CD4-positive, alpha-beta T cell treated with Interleukin-12 subunit alpha and Interleukin-12 subunit beta, for 1 hour (primary cell): Measurements from ENCODE around the gene ZNF397.
A peak's percentile ranks its signal among the peaks of the same experiment; 100 is the strongest.
"Not testable (repeated sequence)": the region's sequence is repeated elsewhere in the genome, so short reads cannot be mapped to it uniquely, and the experiment has no call there.

Experiments used
- DNase-seq: peaks from one replicate; pipeline ENCODE4 v3.0.0-alpha.2; 2020

ZNF397 gene

DNA sequence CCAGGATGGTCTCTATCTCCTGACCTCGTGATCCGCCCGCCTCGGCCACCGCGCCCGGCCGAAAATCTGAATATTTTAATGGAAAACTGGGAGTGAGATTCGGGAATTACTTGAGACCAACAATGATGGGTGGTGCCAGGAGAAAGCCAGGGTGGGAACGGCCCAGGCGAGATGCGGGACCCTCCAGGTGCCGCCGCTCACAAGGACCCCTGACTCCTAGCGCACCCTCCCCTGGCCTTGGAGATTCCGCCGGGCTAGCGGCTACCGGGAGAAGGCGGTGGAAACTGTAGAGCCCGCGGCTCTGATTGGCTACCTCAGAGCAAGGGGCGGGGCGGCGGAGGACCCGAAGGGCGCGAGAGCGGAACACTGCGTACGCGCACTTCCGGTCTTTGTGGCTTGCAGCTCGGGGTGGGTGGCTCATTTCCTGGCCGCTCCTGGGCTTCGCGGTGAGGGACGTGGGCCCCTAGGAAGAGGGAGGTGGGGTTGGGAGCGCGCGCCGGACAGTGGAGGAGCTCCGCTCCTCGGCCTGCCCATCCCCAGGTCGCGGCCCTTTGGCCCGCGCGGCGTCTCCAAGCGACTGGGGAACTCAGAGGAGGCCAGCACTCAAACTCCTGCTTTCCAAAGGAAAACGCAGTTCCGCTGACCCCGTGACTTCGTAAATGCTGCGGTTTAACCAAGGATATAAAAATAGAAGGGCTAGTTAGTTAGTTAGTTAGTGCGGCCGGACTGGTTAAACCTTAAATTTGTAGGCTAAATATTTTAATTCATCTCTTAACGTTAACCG, at the start of gene ZNF397:
TSS of gene ZNF397 (plus strand) at position 371 of the 784 bp plus-strand sequence. CDS start 1,437 bp downstream, outside the sequence.
- peak; percentile 96 for DNase-seq

DNA sequence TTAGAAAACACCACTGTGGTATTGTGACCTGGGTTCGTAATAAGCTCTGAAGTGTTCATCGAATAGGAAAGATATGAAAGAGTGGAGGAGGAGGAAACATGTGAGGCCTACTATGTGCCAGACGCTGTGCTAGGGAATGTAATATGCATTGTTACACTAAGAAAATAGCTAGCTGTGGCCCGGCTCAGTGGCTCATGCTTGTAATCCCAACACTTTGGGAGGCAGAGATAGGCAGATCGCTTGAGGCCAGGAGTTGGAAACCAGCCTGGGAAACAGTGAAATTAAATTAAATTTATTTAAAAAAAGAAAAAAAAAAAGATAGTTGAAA, 49.2 kb upstream of the ZNF397 start:
- DNase-seq, result no peak

DNA sequence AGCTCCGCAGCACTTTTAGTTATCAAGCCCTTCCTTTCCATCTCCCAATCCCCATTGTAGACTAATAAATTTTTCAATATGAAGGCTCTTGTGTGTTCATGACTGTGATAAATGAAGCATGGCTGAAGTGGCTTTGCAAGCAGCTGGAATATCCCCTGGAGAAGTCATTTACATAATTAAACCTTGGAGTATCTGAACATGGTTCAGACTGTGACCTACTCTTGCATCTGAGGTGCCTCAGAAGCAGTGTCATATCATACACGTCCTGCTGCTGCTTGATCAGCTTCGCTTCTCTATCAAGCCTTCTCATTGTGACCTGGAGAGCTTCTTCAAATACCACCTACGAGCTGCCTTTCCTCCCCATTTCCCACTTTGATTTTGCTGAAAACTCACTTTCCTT, 48.4 kb upstream of the ZNF397 start:
- DNase-seq, result no peak

DNA sequence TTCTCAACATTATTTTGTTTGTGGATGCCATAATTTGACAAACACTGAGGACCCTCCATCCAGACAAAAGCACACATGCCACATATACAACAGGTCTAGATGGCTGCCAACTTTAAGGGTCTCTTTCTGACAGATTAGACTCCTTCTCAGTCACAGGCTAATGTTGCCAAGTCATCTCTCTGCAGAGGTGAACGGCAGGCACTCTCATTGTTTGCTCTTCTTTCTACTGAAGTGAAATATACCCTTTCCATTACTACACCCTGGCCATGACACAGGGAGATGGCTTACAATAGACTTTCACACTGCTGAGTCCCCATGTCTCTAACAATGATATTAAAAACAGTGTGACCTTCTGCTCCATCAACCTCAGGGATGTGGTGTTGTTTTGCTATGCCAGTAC, 47.5 kb upstream of the ZNF397 start:
- no peak for DNase-seq

DNA sequence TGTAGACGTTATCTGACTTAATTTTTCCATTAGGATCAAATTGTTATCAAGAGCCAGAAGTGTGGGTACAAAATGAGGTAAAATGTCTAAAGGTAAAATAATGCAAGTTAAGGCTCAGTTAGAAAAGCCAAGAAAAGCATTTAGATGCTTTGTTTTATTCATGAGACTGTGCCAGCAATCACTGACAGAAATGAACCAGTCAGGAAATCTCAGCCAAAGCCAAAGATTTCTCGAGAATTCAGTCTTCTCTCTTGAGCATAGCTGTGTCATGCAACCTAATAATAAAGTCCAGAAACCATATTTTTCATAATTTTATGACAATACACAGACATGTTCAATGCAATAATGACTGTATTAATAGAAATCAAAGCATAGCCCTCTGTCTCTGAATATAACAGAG, 43.5 kb upstream of the ZNF397 start:
- no peak for DNase-seq

DNA sequence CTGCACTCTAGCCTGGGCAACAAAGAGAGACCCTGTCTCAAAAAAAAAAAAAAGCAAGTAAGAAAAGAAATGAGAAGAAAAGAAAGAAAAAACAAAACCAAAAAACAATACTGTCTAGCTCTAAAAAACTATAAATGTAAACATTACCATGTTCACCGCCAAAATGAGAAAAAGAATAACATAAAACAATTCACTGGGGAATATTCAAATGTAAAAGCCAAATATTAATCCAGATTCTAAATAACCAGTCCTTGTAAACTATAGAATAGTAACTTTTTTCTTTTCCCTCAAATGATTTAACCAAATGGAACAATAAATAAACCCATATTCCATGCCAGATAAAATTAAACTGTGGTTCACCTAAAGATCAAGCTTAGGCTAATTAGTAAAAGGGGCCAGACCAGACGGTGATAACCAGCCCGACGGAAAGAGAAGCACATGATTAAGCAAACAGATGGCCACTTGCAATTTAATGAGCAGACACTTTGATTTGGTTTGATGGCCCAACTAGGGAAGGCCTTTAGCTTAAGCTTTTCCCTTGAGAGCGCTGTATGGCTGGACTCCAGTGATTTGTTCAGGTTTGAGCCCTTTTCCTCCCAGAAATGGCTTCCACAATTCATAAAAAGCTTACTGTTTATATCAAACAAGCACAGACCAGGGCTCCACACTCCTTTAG, 39.4 kb upstream of the ZNF397 start:
- no peak for DNase-seq

DNA sequence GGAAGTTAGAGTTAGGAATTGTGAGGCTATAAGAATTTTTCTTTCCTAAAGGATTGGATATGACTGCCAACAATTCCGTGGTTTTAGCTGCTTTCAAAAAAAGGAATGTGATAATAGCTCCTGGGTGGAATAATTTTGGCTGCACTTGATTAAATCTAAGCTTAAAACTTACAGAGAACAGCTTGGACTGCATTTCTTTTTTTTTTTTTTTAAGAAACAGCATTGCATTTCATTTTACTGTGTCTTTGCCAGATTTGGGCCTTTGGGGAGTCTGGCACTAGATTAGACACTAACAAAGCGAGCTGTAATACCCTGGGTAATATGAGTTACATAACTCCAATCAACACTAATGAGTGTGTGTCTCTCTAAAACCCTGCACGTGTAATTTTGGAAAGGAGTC, 37.8 kb upstream of the ZNF397 start:
- DNase-seq, result no peak

DNA sequence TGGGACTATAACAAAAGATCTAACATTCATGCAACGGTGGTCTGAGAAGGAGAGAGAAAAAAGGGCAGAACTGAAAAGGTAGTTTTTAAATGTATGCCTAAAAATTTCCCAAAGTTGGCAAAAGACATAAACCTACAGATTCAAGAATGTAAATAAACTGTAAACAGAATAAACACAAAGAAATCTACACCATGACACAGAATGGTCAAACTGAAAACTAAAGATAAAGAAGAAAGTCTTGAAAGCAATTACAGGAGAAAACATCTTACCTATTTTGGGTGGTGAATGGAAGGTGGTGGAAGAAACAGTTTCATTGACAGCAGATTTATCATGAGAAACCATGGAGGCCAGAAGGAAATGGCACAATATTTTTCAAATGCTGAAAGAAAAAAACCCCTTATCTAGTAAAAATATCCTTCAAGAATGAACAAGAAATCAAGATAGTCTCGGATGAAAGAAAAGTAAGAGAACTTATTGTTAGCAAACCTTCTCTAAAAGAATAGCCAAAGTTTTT, 35.6 kb upstream of the ZNF397 start:
- no peak for DNase-seq

DNA sequence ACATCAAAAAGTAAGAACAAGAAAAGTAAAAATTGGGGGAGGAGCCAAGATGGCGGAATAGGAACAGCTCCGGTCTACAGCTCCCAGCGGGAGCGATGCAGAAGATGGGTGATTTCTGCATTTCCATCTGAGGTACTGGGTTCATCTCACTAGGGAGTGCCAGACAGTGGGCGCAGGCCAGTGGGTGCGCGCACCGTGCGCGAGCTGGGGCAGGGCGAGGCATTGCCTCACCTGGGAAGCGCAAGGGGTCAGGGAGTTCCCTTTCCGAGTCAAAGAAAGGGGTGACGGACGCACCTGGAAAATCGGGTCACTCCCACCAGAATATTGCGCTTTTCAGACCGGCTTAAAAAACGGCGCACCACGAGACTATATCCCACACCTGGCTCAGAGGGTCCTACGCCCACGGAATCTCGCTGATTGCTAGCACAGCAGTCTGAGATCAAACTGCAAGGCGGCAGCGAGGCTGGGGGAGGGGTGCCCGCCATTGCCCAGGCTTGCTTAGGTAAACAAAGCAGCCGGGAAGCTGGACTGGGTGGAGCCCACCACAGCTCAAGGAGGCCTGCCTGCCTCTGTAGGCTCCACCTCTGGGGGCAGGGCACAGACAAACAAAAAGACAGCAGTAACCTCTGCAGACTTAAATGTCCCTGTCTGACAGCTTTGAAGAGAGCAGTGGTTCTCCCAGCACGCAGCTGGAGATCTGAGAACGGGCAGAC, 34.9 kb upstream of the ZNF397 start:
- not testable (repeated sequence) for DNase-seq

DNA sequence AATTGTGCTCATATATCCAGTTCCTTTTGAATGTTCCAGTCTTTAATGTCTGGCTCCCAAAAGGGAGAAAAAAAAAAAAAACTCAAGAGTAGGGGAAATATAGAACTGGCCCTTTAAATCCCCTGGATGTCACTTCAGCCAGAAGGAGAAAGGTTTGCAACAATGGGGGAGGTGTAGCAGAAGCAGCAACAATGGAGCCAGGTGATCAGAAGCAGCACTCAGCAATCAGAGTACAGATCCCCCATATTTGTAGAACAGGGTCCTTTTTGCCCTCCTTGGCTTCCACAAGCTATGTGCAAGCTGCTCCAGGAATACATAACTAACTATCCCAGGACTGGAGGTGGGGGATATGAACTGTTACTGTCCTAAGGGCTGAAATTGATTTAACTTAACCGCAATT, 25.8 kb upstream of the ZNF397 start:
- no peak for DNase-seq

DNA sequence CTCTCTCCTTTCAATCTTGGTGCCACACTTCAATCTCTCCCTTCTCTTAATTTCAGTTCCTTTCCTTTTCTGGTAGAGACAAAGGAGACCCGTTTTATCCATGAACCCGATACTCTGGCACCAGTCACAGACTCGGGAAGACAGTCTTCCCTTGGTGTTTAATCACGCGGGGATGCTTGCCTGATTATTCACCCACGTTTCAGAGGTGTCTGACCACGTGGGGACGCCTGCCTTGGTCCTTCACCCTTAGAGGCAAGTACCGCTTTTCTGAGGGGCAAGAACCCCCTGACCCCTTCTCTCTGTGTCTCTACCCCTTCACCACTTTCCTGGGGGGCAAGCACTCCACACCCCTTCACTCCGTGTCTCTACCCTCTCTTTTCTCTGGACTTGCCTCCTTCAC, 24.2 kb upstream of the ZNF397 start:
- DNase-seq, result not testable (repeated sequence)

DNA sequence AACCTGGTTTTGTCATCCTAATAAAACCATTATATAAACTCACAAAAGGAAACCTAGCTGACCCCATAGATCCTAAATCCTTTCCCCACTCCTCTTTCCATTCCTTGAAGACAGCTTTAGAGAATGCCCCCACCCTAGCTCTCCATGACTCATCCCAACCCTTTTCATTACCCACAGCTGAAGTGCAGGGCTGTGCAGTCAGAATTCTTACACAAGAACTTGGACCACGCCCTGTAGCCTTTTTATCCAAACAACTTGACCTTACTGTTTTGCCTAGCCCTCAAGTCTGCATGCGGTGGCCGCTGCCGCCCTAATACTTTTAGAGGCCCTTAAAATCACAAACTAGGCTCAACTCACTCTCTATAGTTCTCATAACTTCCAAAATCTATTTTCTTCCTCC, 21.5 kb upstream of the ZNF397 start:
- DNase-seq, result not testable (repeated sequence)

DNA sequence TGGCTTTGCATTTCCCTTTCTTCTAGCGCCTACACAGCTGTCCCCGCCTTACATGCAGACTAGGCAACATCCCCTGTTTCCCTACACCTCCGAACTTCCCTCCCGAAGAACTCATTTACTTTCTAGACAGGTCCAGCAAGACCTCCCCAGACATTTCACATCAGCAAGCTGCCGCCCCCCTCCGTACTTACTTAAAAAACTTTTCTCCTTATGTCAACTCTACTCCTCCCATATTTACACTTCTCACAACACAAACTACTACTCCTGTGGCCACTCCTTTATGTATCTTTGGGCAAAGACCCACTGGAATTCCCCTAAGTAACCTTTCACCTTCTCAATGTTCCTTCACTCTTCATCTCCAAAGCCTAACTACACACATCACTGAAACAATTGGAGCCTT, 20.4 kb upstream of the ZNF397 start:
- DNase-seq, result no peak

DNA sequence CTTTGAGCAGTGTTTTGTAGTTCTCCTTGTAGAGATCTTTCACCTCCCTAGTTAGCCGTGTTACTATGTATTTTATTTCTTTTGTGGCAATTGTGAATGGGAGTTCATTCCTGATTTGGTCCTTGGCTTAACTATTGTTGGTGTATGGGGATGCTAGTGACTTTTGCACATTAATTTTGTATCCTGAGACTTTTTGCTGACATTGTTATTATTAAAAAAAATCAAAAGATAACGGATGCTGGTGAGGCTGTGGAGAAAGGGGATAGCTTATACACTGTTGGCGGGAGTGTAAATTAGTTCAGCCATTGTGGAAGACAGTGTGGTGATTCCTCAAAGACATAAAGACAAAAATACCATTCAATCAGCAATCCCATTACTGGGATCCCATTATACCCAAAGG, 17.0 kb upstream of the ZNF397 start:
- no peak for DNase-seq

DNA sequence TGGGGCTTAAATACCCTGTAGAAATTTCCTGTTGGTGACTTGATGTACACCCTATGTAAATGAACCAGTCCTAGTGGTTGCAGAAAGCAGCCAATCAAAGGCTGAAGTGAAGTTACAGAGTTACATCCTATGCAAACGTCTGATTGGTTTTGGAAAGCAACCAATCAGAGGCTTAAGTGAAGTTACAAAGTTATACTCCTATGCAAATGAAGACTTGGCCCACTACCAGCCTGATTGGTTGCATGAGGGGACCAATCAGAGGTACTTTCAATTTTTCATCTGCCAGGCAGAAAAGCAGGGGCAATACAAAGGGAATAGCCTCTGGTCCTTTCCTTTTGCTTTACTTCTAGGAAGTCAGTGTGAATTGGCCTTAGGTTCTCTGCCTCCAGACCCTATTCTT, 13.6 kb upstream of the ZNF397 start:
- DNase-seq, result peak; percentile 5

DNA sequence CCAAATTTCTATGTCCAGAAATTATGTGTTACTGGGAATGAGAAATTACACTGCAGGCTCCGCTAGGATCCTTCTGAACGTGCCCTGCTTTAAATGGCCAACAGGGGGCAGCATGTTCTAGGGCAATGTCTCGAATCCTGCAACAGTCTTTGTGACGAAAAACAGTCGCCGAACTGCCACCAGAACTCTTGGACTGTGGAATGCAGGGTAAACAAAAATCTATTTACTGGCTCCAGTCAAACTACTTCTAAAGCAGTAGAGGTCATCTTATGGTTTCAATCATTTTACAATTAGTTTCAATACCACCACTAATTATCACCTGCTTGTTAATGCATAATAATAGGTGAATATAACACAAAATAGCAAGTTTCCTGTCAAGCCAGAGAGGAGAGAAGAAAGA, 9.8 kb upstream of the ZNF397 start:
- peak; percentile 85 for DNase-seq

DNA sequence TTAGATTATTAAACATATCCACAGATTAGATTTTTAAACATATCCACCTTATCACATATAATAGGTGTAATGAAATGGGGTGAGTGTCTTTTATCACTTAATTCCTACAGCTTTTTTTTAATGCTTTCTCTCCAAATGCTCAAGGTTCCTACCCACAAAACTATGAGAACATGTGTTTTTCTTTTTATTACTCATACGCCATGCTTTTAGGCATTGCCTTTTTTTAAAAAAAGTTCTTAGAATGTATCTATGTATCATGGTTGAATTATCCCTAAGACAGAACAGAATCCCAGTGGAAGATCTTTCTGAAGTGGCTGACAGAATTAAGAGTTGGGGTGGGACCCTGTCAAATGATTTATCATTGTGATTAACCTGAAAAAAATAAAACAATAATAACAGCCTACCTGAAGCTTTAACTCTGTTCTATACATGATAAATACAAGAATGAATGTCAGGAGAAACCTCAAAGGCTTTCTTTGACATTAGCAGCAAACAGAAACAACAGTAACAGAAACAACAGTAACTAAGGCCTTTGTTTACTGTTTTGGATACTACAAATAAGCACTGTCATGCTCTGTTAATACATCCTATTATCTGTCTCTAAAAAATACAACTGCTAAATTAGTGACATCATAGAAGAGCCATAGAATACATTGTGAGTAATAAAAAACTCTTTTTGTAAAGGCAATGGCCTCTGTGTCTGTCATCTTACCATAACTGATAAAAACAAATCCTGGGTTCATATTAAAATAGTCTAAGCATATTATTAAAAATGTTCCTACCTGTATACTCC, 4.1 kb upstream of the ZNF397 start:
- DNase-seq, result no peak

DNA sequence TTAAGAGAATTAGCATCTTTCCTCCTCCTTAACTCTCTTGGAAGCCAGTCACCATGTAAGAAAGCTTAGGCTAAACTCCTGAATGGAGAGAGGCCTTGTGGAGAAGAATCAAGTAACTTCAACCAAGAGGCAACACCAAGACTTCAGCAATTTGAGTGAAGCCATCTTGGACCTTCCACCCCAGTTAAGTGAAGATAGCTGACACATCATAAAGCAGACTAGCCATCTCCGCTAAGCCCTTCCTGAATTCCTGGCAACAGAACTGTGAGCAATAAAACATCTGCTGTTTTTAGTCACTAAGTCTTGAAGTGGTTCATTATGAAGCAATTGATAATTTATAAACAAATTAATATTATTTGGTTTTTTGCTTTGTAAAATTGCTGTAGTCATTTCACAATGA, 1.5 kb upstream of the ZNF397 start:
- DNase-seq, result no peak

DNA sequence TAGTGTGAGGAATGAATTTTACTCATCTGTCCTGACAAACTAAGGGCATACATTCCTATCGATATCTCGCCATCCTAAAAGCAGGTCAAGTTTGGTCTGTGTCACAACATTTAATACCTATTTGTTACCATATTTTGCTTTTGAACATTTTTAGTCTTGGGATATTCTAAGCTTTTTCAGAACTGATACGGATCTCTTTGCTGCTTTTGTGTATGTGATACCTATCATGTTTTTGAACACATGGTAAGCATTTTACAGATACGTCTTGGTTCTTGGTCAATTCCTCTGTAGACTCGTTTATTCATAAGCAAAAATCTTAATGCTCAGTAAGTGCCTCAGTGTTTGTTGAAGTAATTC, 592 bp downstream of the ZNF397 start:
- peak; percentile 24 for DNase-seq

DNA sequence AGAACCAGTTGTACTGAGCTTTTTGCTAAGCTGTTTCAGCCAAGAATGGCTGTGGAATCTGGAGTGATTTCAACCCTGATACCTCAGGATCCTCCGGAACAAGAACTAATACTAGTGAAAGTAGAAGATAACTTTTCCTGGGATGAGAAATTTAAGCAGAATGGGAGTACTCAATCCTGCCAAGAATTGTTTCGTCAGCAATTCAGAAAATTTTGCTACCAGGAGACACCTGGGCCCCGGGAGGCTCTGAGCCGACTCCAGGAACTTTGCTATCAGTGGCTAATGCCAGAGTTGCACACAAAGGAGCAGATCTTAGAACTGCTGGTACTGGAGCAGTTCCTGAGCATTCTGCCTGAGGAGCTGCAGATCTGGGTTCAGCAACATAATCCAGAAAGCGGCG, 1.6 kb downstream of the ZNF397 start:
- DNase-seq, result no peak

DNA sequence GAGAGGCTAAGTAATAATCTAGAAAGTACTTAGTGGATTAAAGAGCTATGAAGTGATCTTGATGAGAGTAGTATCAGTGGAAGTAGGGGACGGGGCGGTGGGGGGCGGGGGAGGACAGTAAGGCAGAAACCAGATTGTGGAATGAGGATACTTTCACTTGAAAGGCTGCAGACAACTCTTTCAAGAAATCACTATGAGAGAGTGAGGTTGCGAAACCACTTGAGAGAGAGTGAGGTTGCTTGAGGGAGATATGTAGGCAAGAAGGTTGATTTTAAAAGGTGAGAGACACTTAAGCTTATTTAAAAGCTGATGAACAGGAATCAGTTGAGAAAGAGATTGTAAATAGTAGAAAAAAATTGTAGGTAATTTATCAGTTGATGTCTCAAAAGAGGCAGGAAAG, 3.8 kb downstream of the ZNF397 start:
- no peak for DNase-seq

DNA sequence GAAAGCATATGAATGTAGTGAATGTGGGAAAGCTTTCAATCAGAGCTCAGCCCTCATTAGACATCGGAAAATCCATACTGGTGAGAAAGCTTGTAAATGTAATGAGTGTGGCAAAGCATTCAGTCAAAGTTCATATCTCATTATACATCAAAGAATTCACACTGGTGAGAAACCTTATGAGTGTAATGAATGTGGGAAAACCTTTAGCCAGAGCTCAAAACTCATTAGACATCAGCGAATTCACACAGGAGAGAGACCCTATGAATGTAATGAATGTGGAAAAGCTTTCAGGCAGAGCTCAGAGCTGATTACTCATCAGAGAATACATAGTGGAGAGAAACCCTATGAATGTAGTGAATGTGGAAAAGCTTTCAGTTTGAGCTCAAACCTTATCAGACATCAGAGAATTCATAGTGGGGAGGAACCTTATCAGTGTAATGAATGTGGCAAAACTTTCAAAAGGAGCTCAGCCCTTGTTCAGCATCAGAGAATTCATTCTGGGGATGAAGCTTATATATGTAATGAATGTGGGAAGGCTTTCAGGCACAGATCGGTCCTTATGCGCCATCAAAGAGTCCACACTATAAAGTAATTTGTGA, 5.0 kb downstream of the ZNF397 start:
- DNase-seq, result no peak

DNA sequence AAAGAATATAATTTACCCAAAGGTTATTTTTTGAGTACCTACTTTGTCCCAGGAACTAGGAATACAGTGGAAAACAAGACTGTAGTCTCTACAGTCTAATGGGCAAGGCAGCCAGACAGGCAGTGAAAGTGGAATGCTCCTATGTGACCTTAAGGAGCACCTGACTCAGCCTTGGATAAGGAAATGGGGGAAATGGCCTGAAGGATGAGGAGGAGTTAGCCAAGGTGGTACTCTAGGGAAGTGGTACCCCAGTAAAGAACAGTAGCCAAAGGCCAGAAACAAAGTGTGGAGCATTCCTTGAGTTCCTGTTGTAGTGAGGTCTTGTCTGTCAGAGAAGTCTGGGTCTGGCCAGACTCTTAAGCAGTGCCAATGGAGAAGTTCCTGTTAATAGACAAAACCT, 6.0 kb downstream of the ZNF397 start:
- no peak for DNase-seq
